ENCODE data around the gene ANK3.

ANK3 gene

GRCh38 chr10:60343254-60343653 lies 46.4 kb downstream of the ANK3 start:
- DNase-seq (ENCODE audit: low spot score): no peak

- no peak for DNase-seq (ENCODE audit: low spot score)
Measured at GRCh38 chr10:60341969-60342368, 47.7 kb downstream of the ANK3 start.

- no peak for DNase-seq (ENCODE audit: low spot score)
Measured at GRCh38 chr10:60340973-60341372, 48.7 kb downstream of the ANK3 start.

GRCh38 chr10:60339757-60340156 lies 49.9 kb downstream of the ANK3 start:
- no peak for DNase-seq (ENCODE audit: low spot score)

GRCh38 chr10:60338786-60339185 lies 50.9 kb downstream of the ANK3 start:
- no peak for DNase-seq (ENCODE audit: low spot score)

- no peak for DNase-seq (ENCODE audit: low spot score)
Measured at GRCh38 chr10:60338002-60338564, 51.6 kb downstream of the ANK3 start.

- DNase-seq (ENCODE audit: low spot score): no peak
Measured at GRCh38 chr10:60336901-60337630, 52.6 kb downstream of the ANK3 start.

- no peak for DNase-seq (ENCODE audit: low spot score)
Measured at GRCh38 chr10:60335708-60336107, 54.0 kb downstream of the ANK3 start.

- DNase-seq (ENCODE audit: low spot score): no peak
Measured at GRCh38 chr10:60334991-60335390, 54.7 kb downstream of the ANK3 start.

- DNase-seq (ENCODE audit: low spot score): no peak
Measured at GRCh38 chr10:60332371-60332770, 57.3 kb downstream of the ANK3 start.

GRCh38 chr10:60331886-60332285 lies 57.8 kb downstream of the ANK3 start:
- no peak for DNase-seq (ENCODE audit: low spot score)

- DNase-seq (ENCODE audit: low spot score): no peak
Measured at GRCh38 chr10:60323162-60323561, 66.5 kb downstream of the ANK3 start.

- DNase-seq (ENCODE audit: low spot score): no peak
Measured at GRCh38 chr10:60320666-60321065, 69.0 kb downstream of the ANK3 start.

- no peak for DNase-seq (ENCODE audit: low spot score)
Measured at GRCh38 chr10:60316029-60316428, 73.6 kb downstream of the ANK3 start.

- DNase-seq (ENCODE audit: low spot score): no peak
Measured at GRCh38 chr10:60315311-60315710, 74.4 kb downstream of the ANK3 start.

GRCh38 chr10:60314069-60314940 lies 75.4 kb downstream of the ANK3 start:
- no peak for DNase-seq (ENCODE audit: low spot score)

GRCh38 chr10:60313589-60313952 lies 76.1 kb downstream of the ANK3 start:
- DNase-seq (ENCODE audit: low spot score): no peak

GRCh38 chr10:60312818-60313588 lies 76.7 kb downstream of the ANK3 start:
- DNase-seq (ENCODE audit: low spot score): no peak

- no peak for DNase-seq (ENCODE audit: low spot score)
Measured at GRCh38 chr10:60311821-60312220, 77.9 kb downstream of the ANK3 start.

- no peak for DNase-seq (ENCODE audit: low spot score)
Measured at GRCh38 chr10:60310740-60311139, 78.9 kb downstream of the ANK3 start.

GRCh38 chr10:60309891-60310290 lies 79.8 kb downstream of the ANK3 start:
- DNase-seq (ENCODE audit: low spot score): no peak

GRCh38 chr10:60309371-60309770 lies 80.3 kb downstream of the ANK3 start:
- DNase-seq (ENCODE audit: low spot score): no peak

Measured in left forelimb (tissue), 1 donor.